Suprapubic skin (tissue), 4 donors: ENCODE data around the gene ISLR. TPM values are rescaled to one million over a fixed set of nuclear protein-coding genes. Genes with fewer than 3 reads are reported as not detected.

Source experiments
- DNase-seq, 2 donors: peaks; one replicate each; pipeline ENCODE4 v3.0.0-alpha.2; 2019; ENCODE audit warnings: low spot score in 2 of 2
- H3K27ac ChIP-seq: fragments of 200-600 bp; sonication (generic); one replicate; pipeline ENCODE4 v1.5.1; 2019
- H3K27me3 ChIP-seq: fragments of 200-600 bp; sonication (generic); one replicate; pipeline ENCODE4 v1.5.1; 2019
- H3K36me3 ChIP-seq: fragments of 200-600 bp; sonication (generic); one replicate; pipeline ENCODE4 v1.5.1; 2019
- H3K4me1 ChIP-seq: fragments of 200-600 bp; sonication (generic); one replicate; pipeline ENCODE4 v1.5.1; 2019
- H3K4me3 ChIP-seq: fragments of 200-600 bp; sonication (generic); one replicate; pipeline ENCODE4 v1.5.1; 2019; ENCODE audit warnings: mild to moderate bottlenecking
- H3K9me3 ChIP-seq: fragments of 200-600 bp; sonication (generic); one replicate; pipeline ENCODE4 v1.5.1; 2019
- CTCF ChIP-seq, 2 donors: fragments of 200-600 bp in 1 of 2; fragments of 450-650 bp in 1 of 2; sonication (generic) in 1 of 2; IDR thresholded peaks; one replicate each; pipeline ENCODE4 v1.5.1; 2016 to 2019; ENCODE audit warnings: antibody characterized with exemption in 2 of 2, mild to moderate bottlenecking in 1 of 2, moderate library complexity in 1 of 2
- EP300 ChIP-seq: sonication (generic); formaldehyde crosslinking; IDR thresholded peaks from one replicate; pipeline ENCODE4 v1.6.1; 2017; ENCODE audit warnings: antibody characterized with exemption
- POLR2A ChIP-seq, 2 donors: fragments of 450-650 bp; IDR thresholded peaks; one replicate each; pipeline ENCODE4 v1.6.1; 2017; ENCODE audit warnings: antibody characterized with exemption in 2 of 2, mild to moderate bottlenecking in 2 of 2, moderate library complexity in 2 of 2
- POLR2AphosphoS5 ChIP-seq, 3 donors: sonication (generic); formaldehyde crosslinking; IDR thresholded peaks; one replicate each; pipeline ENCODE4 v1.6.1; 2017; ENCODE audit warnings: antibody characterized with exemption in 3 of 3
- WGBS: methylation state at CpG from one replicate; pipeline ENCODE4 v1.1.5; 2018; 5-methylcytosine and 5-hydroxymethylcytosine counted together
- total RNA-seq, 4 donors: library from RNA; depleted of rRNA; stranded (reverse); fragments of >200 nt; gene quantifications; one replicate each; pipeline ENCODE4 v1.1.0, GENCODE V29; 2016

The ISLR gene
- total RNA-seq, 4 donors from 2014 or later = 11.5 to 41.1 (median 18.1) TPM

- TF ChIP-seq CTCF (IDR thresholded peaks at IDR 0.05) (no peak), POLR2A (IDR thresholded peaks at IDR 0.05) (no peak), EP300 (no peak), POLR2AphosphoS5 (IDR thresholded peaks at IDR 0.05) (no peak)
- H3K9me3 ChIP-seq = no peaks in the 10 kb centered on the region
- peaks cover 32% of the 10 kb centered on the region for H3K4me1 ChIP-seq
- H3K27me3 ChIP-seq = peaks cover 3% of the 10 kb centered on the region
- no peak for DNase-seq
- no peak overlapping the region for H3K27ac ChIP-seq
- H3K36me3 ChIP-seq = no peaks in the 10 kb centered on the region
- H3K4me3 ChIP-seq = no peak overlapping the region
- 100% methylated on average over 5 of the region's 9 CpGs for WGBS
These were observed 23.9 kb downstream of the ISLR start for GRCh38 chr15:74197176-74197965.

DNA sequence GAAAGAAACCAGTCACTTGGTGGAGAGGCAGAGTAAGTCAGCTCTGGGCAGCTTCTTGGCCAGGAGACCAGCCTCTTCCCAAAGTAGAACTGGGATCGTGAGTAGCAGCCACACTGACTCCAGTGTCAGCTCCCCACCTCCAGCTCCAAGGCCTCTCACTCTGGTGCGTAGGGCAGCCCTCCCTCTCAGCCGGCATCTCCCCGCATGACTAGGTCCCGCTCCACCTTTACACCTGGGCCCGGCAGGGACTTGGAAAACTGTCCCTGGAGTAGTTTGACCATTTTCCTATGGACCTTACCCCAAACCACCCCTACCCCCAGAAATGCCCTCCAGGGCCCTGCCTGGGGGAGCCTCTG lies 25.8 kb downstream of the ISLR start:
- no peak overlapping the region for H3K27ac ChIP-seq
- no peak for DNase-seq
- no peaks in the 10 kb centered on the region for H3K9me3 ChIP-seq
- peaks cover 7% of the 10 kb centered on the region for H3K27me3 ChIP-seq
- WGBS = 91% methylated on average over 6 of the region's 6 CpGs
- no peaks in the 10 kb centered on the region for H3K36me3 ChIP-seq
- peaks cover 40% of the 10 kb centered on the region for H3K4me1 ChIP-seq
- TF ChIP-seq CTCF (IDR thresholded peaks at IDR 0.05) (no peak), POLR2AphosphoS5 (IDR thresholded peaks at IDR 0.05) (no peak)
- no peak overlapping the region for H3K4me3 ChIP-seq

DNA sequence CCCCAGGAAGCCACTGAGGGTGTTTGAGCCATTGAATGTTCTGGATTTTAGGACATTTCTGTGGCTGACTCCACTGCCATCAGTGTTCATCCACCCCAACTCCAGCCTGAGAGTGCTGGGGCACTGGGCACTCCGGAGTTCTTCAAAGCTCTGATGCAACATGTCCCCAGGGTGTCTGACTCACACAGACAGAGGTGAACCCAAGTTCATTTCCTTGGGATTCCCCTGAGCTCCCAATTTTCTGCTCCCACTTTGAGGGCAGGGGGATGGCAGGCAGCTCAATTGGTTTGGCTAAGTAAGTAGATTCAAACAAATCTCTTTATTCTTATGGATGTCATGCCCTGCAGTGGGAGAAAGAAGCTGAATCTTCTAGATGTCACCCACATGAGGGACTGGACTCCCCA lies 26.9 kb downstream of the ISLR start:
- WGBS = 0% methylated on average over 1 of the region's 1 CpG
- H3K36me3 ChIP-seq = no peaks in the 10 kb centered on the region
- no peaks in the 10 kb centered on the region for H3K9me3 ChIP-seq
- TF ChIP-seq CTCF (IDR thresholded peaks at IDR 0.05) = no peak
- no peak for TF ChIP-seq POLR2AphosphoS5 (IDR thresholded peaks at IDR 0.05)
- TF ChIP-seq POLR2A (IDR thresholded peaks at IDR 0.05) = no peak
- no peak for TF ChIP-seq EP300
- no peak for DNase-seq
- no peak overlapping the region for H3K4me3 ChIP-seq
- peaks cover 7% of the 10 kb centered on the region for H3K27me3 ChIP-seq
- peaks cover 40% of the 10 kb centered on the region for H3K4me1 ChIP-seq
- no peak overlapping the region for H3K27ac ChIP-seq

DNA sequence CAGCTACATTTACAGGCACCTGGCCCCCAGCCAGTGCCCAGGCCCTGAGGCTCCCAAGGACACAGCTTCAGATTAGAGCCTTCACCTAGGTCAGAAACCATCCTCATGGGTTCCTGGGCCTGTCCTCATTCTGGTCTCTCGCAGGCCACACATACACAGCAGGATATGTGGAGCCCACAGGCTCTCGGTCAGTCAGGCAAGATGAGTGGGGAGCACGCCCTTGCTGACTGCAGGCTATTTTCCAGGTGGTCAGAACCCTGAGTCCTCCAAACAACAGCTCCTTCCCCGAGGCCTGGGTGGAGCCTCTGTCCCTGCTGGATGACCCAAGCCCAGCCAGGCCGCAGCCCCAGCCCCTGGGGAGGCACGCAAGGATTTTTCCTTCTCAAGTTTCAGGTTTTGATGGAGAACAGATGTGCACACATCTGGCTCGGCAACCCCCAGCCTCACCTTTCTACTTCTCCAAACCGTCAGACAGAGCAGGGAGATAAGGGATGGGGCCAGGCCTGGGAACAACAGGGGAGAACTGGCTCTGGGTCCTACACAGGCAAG lies 27.4 kb downstream of the ISLR start:
- Histone ChIP-seq H3K27me3 (peaks cover 7% of the 10 kb centered on the region), H3K36me3 (no peaks in the 10 kb centered on the region), H3K9me3 (no peaks in the 10 kb centered on the region), H3K4me3 (no peak overlapping the region), H3K27ac (no peak overlapping the region), H3K4me1 (peaks cover 38% of the 10 kb centered on the region)
- DNase-seq = no peak
- WGBS = 70% methylated on average over 8 of the region's 8 CpGs
- TF ChIP-seq POLR2AphosphoS5 (IDR thresholded peaks at IDR 0.05) (no peak), CTCF (IDR thresholded peaks at IDR 0.05) (no peak), POLR2A (IDR thresholded peaks at IDR 0.05) (no peak), EP300 (no peak)

DNA sequence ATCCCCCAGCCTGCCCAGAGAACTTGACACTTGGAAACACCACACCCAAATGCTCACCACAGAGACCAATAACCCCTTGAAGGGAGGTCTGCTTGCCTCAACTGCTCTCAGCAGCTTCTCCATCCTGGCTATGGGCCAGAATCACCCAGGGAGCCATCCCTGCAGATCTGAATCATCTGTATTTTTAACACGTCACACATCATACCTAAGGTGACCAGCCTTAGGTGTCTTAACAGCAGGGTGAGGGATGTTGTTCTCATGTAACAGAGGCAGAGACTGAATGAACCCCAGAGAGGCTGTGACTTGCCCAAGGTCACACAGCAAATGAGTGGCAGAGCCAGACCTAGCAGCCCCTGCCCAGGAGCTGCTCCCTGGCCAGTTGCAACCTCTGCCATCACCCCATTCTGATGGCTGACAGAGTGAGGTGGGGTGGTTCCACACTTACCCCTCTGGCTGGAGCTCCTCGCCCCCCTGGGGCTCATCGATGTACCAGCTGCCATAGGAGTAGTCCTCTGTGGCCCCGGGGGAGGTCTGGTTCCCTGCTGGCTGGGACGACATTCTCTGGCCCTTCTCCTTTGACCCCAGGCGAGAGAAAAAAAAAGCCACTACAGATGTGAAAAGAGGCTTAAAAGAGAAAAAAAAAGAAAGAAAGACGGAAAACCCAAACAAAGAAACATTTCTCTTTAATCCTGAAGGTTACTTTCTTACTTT lies 28.4 kb downstream of the ISLR start:
- H3K4me3 ChIP-seq = no peak overlapping the region

More for the DNA sequence above, 28.4 kb downstream of the ISLR start:
- H3K9me3 ChIP-seq = no peaks in the 10 kb centered on the region
- peaks cover 31% of the 10 kb centered on the region for H3K4me1 ChIP-seq
- H3K36me3 ChIP-seq = no peaks in the 10 kb centered on the region
- WGBS = 44% methylated on average over 7 of the region's 7 CpGs
- TF ChIP-seq POLR2AphosphoS5 (IDR thresholded peaks at IDR 0.05) (no peak), EP300 (no peak), CTCF (IDR thresholded peaks at IDR 0.05) (no peak), POLR2A (IDR thresholded peaks at IDR 0.05) (no peak)
- no peak overlapping the region for H3K27ac ChIP-seq
- peaks cover 12% of the 10 kb centered on the region for H3K27me3 ChIP-seq
- DNase-seq = no peak
